GM12801 (cell line): ENCODE results near the gene ANKRD13B.

Experiments
- CTCF ChIP-seq: IDR thresholded peaks from one replicate; pipeline ENCODE4 v1.5.1; 2011; ENCODE audit warnings: control low read depth; ENCODE audit not compliant: insufficient read length; ENCODE audit errors: extremely low read depth

ANKRD13B gene

GRCh38 chr17:29596811-29597210 is 3.9 kb downstream of the ANKRD13B start:
- TF ChIP-seq CTCF, result no peak

GRCh38 chr17:29597361-29598172 is 4.6 kb downstream of the ANKRD13B start:
- no peak for TF ChIP-seq CTCF

GRCh38 chr17:29603109-29603674 is 10.3 kb downstream of the ANKRD13B start:
- no peak for TF ChIP-seq CTCF

- TF ChIP-seq CTCF, result no peak
These were observed 14.7 kb downstream of the ANKRD13B start for GRCh38 chr17:29607557-29608195.

- TF ChIP-seq CTCF, result no peak
These were observed 16.1 kb downstream of the ANKRD13B start for GRCh38 chr17:29608986-29609385.

- no peak for TF ChIP-seq CTCF
These were observed 17.5 kb downstream of the ANKRD13B start for GRCh38 chr17:29610395-29610794.

- TF ChIP-seq CTCF, result no peak
These were observed 18.6 kb downstream of the ANKRD13B start for GRCh38 chr17:29611351-29612093.
